Measurements from ENCODE around the gene PDK2.

Gene PDK2

GRCh38 chr17:50080096-50080480 is 15.1 kb upstream of the PDK2 start:
- DNase-seq: no peak

- DNase-seq: no peak
These were observed 14.3 kb upstream of the PDK2 start for GRCh38 chr17:50080827-50081226.

GRCh38 chr17:50081757-50082156 is 13.4 kb upstream of the PDK2 start:
- DNase-seq: no peak

GRCh38 chr17:50087246-50087911 is 7.8 kb upstream of the PDK2 start:
- DNase-seq: no peak

GRCh38 chr17:50087912-50088405 is 7.2 kb upstream of the PDK2 start:
- DNase-seq: no peak

- DNase-seq: no peak
These were observed 6.0 kb upstream of the PDK2 start for GRCh38 chr17:50088952-50089825.

- DNase-seq: no peak
These were observed 5.1 kb upstream of the PDK2 start for GRCh38 chr17:50090071-50090470.

- DNase-seq: no peak
These were observed 3.9 kb upstream of the PDK2 start for GRCh38 chr17:50090971-50091917.

- DNase-seq: no peak
These were observed 3.2 kb upstream of the PDK2 start for GRCh38 chr17:50091918-50092285.

GRCh38 chr17:50093246-50093645 is 1.9 kb upstream of the PDK2 start:
- no peak for DNase-seq

- DNase-seq: no peak
These were observed 1.3 kb upstream of the PDK2 start for GRCh38 chr17:50093807-50094206.

GRCh38 chr17:50094243-50094752 is 853 bp upstream of the PDK2 start:
- no peak for DNase-seq

GRCh38 chr17:50095626-50096037 is 481 bp downstream of the PDK2 start:
- no peak for DNase-seq

GRCh38 chr17:50096092-50096491 is 941 bp downstream of the PDK2 start:
- no peak for DNase-seq

GRCh38 chr17:50096758-50097157 is 1.6 kb downstream of the PDK2 start:
- no peak for DNase-seq

- no peak for DNase-seq
These were observed 2.3 kb downstream of the PDK2 start for GRCh38 chr17:50097455-50097854.

GRCh38 chr17:50097926-50098325 is 2.8 kb downstream of the PDK2 start:
- no peak for DNase-seq

GRCh38 chr17:50098583-50098982 is 3.4 kb downstream of the PDK2 start:
- DNase-seq: no peak

- DNase-seq: no peak
These were observed 3.9 kb downstream of the PDK2 start for GRCh38 chr17:50099003-50099402.

- no peak for DNase-seq
These were observed 5.3 kb downstream of the PDK2 start for GRCh38 chr17:50100480-50100883.

GRCh38 chr17:50100921-50101345 is 5.8 kb downstream of the PDK2 start:
- DNase-seq: no peak

- no peak for DNase-seq
These were observed 6.4 kb downstream of the PDK2 start for GRCh38 chr17:50101346-50102163.

Measured in cortex of kidney (tissue), 1 donor.